D721Med (cell line): ENCODE results near the gene GLRB.

Experiments used
- DNase-seq: peaks from one replicate; pipeline ENCODE4 v3.0.0; 2011; ENCODE audit warnings: low spot score; ENCODE audit not compliant: insufficient read length
- FAIRE-seq: peaks from 2 replicates; lab custom pipeline; 2011; peaks lifted over from hg19 to GRCh38; lab: Jason Lieb, UNC
- CTCF ChIP-seq: IDR thresholded peaks from 2 replicates; pipeline ENCODE4 v1.5.1; 2012; ENCODE audit warnings: mild to moderate bottlenecking, control low read depth; ENCODE audit not compliant: insufficient read depth; ENCODE audit errors: missing control alignments

GLRB gene

GRCh38 chr4:157217708-157218107, 141.8 kb downstream of the GLRB start:
- no peak for DNase-seq
- FAIRE-seq = peak; percentile 84
- peak; percentile 58 for TF ChIP-seq CTCF

GRCh38 chr4:157219711-157220370, 143.9 kb downstream of the GLRB start:
- no peak for TF ChIP-seq CTCF
- FAIRE-seq (no peak), DNase-seq (no peak)

GRCh38 chr4:157220371-157220881, 144.5 kb downstream of the GLRB start, which contains the start of gene GRIA2:
GRIA2 (plus strand) TSS chr4:157220728; CDS start chr4:157221043, 315 bp downstream.
- peak; percentile 22 for DNase-seq
- FAIRE-seq = no peak
- TF ChIP-seq CTCF = no peak

- TF ChIP-seq CTCF = no peak
- DNase-seq (no peak), FAIRE-seq (no peak)
These were observed 145.5 kb downstream of the GLRB start for GRCh38 chr4:157221426-157221894.
